ENCODE data around the gene ARHGAP44. TPM values are rescaled to one million over a fixed set of nuclear protein-coding genes. Genes with fewer than 3 reads are reported as not detected.

Gene ARHGAP44
- total and polyA plus RNA-seq, 10 donors, result 0.54 to 2.6 (median 1.6) TPM

- H3K4me1 ChIP-seq, result no peaks in the 10 kb centered on the region
Measured at GRCh38 chr17:12902046-12902445, 112.7 kb downstream of the ARHGAP44 start.

GRCh38 chr17:12907477-12907876 is 118.2 kb downstream of the ARHGAP44 start:
- no peak for DNase-seq
- Histone ChIP-seq H3K36me3 (no peaks in the 10 kb centered on the region), H3K9me3 (peaks cover 0 to 15% (median 11%) of the 10 kb centered on the region in 8 donors), H3K4me3 (no peak overlapping the region), H3K27ac (no peak overlapping the region), H3K4me1 (no peaks in the 10 kb centered on the region), H3K27me3 (replicated peaks in 1 of 7) (no peaks in the 10 kb centered on the region)
- intact Hi-C loops (cut with DNase I; ENCODE audit: low total_unique reads), result no loop called here
- no peak for TF ChIP-seq CTCF (IDR thresholded peaks at IDR 0.05 in 8 of 11, conservative IDR thresholded peaks at IDR 0.05 in 3 of 11)
- TF ChIP-seq POLR2A (IDR thresholded peaks at IDR 0.05), result no peak
- no peak for TF ChIP-seq POLR2AphosphoS5 (IDR thresholded peaks at IDR 0.05)

More at GRCh38 chr17:12902046-12902445, 112.7 kb downstream of the ARHGAP44 start:
- H3K27ac ChIP-seq, result no peak overlapping the region
- TF ChIP-seq POLR2AphosphoS5 (IDR thresholded peaks at IDR 0.05) (no peak), POLR2A (IDR thresholded peaks at IDR 0.05) (no peak), CTCF (IDR thresholded peaks at IDR 0.05 in 8 of 11, conservative IDR thresholded peaks at IDR 0.05 in 3 of 11) (no peak)
- intact Hi-C loops (cut with DNase I; ENCODE audit: low total_unique reads), result no loop called here
- H3K4me3 ChIP-seq, result no peak overlapping the region
- H3K36me3 ChIP-seq, result no peaks in the 10 kb centered on the region
- H3K9me3 ChIP-seq, result peaks cover 0 to 19% (median 2%) of the 10 kb centered on the region in 8 donors
- no peaks in the 10 kb centered on the region for H3K27me3 ChIP-seq (replicated peaks in 1 of 7)
- DNase-seq, result no peak
- 81 to 94% (median 85%) methylated on average over 3 of the region's 3 CpGs for WGBS, 5 donors

GRCh38 chr17:12909046-12909445 is 119.7 kb downstream of the ARHGAP44 start:
- Histone ChIP-seq H3K27me3 (replicated peaks in 1 of 7) (no peaks in the 10 kb centered on the region), H3K27ac (no peak overlapping the region), H3K4me3 (no peak overlapping the region), H3K36me3 (no peaks in the 10 kb centered on the region), H3K4me1 (no peaks in the 10 kb centered on the region), H3K9me3 (peaks cover 0 to 15% (median 11%) of the 10 kb centered on the region in 8 donors)
- 75 to 93% (median 84%) methylated on average over 5 of the region's 5 CpGs for WGBS, 5 donors
- intact Hi-C loops (cut with DNase I; ENCODE audit: low total_unique reads), result no loop called here
- TF ChIP-seq POLR2A (IDR thresholded peaks at IDR 0.05) (no peak), POLR2AphosphoS5 (IDR thresholded peaks at IDR 0.05) (no peak), CTCF (IDR thresholded peaks at IDR 0.05 in 8 of 11, conservative IDR thresholded peaks at IDR 0.05 in 3 of 11) (no peak)
- DNase-seq, result no peak

GRCh38 chr17:12909511-12909910 is 120.2 kb downstream of the ARHGAP44 start:
- Histone ChIP-seq H3K27ac (no peak overlapping the region), H3K9me3 (peaks cover 0 to 15% (median 11%) of the 10 kb centered on the region in 8 donors), H3K27me3 (replicated peaks in 1 of 7) (no peaks in the 10 kb centered on the region), H3K4me3 (no peak overlapping the region), H3K36me3 (no peaks in the 10 kb centered on the region), H3K4me1 (no peaks in the 10 kb centered on the region)
- intact Hi-C loops (cut with DNase I; ENCODE audit: low total_unique reads), result no loop called here
- 86 to 96% (median 95%) methylated on average over 1 of the region's 1 CpG for WGBS, 5 donors
- no peak for TF ChIP-seq POLR2AphosphoS5 (IDR thresholded peaks at IDR 0.05)
- no peak for TF ChIP-seq POLR2A (IDR thresholded peaks at IDR 0.05)
- no peak for TF ChIP-seq CTCF (IDR thresholded peaks at IDR 0.05 in 8 of 11, conservative IDR thresholded peaks at IDR 0.05 in 3 of 11)
- DNase-seq, result no peak

Data from spleen (tissue), 11 donors.